GM19043 (cell line): ENCODE results near the gene PITPNC1.
"Not testable (repeated sequence)": the region's sequence is repeated elsewhere in the genome, so short reads cannot be mapped to it uniquely, and the experiment has no call there.

ENCODE experiments used
- ATAC-seq: cut with Tn5 transposase; IDR thresholded peaks from one replicate; pipeline ENCODE4 v1.9.1; 2021; ENCODE audit warnings: low read depth; ENCODE audit not compliant: unreplicated experiment

PITPNC1 gene

GRCh38 chr17:67392111-67392510 is 15.0 kb downstream of the PITPNC1 start:
- ATAC-seq: no peak

DNA sequence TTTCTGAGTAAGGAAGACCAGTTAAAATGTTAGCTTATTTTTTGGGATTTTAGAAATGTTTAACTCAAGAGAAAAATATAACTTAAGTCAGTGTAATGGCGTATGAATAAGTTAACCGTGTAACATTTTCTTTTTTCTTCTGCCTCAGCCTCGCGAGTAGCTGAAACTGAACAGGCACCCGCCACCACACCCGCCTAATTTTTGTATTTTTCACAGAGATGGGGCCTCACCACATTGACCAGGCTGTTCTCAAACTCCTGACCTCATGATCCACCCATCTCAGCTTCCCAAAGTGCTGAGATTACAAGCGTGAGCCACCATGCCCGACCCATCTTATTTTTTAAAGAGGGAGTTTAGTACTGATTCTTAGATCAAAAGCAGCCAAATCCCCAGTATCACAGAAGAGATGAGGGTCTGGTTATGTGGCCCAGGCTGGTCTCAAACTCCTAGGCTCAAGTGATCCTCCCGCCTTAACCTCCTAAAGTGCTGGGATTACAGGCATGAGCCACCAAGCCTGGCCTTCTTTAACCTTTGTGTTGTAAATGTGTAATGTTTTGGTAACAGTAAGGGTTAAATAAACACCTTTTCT is 16.8 kb downstream of the PITPNC1 start:
- no peak for ATAC-seq

- ATAC-seq: no peak
Observed at GRCh38 chr17:67399676-67400075, 22.6 kb downstream of the PITPNC1 start.

DNA sequence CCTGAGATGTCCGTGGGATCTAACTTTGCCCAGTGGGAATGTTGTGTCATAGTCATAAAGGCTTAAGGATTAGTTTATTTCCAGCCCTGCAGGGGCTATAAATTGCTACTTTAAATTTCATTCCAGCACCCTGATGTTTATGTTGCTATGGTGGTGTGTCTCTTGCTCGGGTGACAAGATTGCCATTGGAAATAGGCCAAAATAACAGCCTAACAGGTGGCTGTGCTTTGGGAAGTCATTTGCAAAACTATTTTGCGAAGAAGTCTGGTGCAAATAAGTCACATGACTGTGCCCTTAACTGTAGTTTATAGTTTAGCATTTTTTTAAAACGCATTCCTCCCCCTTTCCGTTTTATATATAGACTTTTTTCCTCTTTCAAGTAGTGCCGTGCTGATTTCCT is 23.1 kb downstream of the PITPNC1 start:
- ATAC-seq: no peak

- ATAC-seq: no peak
Observed at GRCh38 chr17:67401106-67401505, 24.0 kb downstream of the PITPNC1 start.

GRCh38 chr17:67401598-67402504 is 24.8 kb downstream of the PITPNC1 start:
- no peak for ATAC-seq

DNA sequence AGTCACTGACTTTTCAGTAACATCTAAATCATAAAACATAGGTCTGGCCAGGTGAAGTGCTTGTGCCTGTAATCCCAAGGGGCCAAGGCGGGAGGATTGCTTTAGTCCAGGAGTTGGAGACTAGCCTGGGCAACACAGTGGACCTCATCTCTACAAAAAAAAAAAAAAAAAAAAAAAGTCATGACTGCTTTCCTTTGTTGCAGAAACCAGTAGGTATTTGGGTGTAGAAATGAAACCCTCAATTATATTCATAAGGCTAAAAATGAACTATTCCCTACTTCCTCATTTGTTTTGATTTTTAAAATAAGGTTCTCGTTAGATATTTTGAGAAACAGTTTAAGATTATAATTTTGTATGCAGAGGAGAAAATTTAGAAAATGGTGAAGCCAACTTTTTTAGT is 26.0 kb downstream of the PITPNC1 start:
- ATAC-seq: no peak

DNA sequence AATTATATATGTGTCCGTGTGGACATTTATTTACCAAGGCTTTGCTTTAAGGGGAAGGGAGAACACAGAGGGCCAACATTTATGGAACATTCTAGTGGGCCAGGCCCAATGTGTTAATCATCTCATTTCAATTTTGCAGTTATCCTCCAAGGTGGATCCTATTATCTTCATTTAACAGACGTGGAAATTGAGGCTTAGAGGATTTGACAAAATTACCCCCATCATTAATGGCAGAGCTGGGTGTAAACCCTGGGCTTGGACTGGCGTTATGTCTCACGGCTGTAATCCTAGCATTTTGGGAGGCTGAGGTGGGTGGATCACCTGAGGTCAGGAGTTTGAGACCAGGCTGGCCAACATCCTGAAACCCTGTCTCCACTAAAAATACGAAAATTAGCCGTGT is 26.4 kb downstream of the PITPNC1 start:
- no peak for ATAC-seq

DNA sequence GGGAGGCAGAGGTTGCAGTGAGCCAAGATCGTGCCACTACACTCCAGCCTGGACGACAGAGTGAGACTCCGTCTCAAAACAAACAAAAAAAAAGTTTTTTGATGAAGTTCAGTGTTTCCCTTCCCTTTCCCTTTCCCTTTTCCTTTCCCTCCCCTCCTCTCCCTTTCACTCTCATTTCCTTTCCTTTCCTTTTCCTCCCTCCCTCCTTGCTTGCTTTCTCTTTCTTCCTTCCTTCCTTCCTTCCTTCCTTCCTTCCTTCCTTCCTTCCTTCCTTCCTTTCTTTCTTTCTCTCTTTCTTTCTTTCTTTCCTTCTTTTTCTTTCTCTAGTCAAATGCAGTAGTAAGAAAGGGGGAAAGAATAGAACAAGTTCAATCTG is 31.4 kb downstream of the PITPNC1 start:
- ATAC-seq: not testable (repeated sequence)

- no peak for ATAC-seq
Observed at GRCh38 chr17:67411397-67411796, 34.3 kb downstream of the PITPNC1 start.

- ATAC-seq: no peak
Observed at GRCh38 chr17:67412032-67412431, 35.0 kb downstream of the PITPNC1 start.

DNA sequence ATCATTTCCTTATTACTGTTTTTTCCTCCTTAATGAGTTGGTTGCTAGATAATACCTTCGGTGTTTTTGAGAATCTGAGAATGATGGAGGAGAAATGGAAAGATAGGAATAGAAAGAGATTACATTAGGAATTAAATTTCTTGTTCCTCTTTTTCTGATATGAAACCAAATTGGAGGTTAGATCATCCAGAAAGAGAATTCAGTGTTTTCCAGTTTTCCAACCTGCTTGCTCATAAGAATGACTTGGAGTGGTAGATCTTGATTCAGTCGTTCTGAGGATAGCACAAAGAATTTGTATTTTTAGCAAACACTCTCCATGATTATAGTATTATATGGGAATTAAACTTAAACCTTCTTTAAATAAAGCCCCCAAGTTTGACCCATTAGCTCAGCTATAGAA is 35.9 kb downstream of the PITPNC1 start:
- ATAC-seq: no peak

DNA sequence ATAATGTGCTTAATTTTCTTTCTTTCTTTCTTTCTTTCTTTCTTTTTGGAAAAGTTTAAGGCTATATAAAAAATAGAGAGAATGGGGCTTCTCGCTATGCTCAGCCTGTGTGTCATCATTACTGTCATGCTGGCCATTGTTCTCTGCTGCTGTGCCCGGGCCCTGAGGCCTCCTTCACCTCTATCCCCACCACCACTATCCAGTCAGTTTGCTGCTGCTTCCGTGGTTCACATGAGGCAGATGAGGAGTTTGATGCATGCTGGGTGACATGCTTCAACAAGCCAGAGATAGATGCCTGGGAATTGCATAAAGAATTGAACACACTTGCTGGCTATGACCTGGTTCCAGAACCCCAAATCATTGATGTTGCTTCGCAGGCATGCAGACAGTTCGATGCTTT is 36.3 kb downstream of the PITPNC1 start:
- ATAC-seq: no peak

- no peak for ATAC-seq
Observed at GRCh38 chr17:67414130-67414529, 37.0 kb downstream of the PITPNC1 start.

- ATAC-seq: no peak
Observed at GRCh38 chr17:67414559-67414958, 37.5 kb downstream of the PITPNC1 start.

DNA sequence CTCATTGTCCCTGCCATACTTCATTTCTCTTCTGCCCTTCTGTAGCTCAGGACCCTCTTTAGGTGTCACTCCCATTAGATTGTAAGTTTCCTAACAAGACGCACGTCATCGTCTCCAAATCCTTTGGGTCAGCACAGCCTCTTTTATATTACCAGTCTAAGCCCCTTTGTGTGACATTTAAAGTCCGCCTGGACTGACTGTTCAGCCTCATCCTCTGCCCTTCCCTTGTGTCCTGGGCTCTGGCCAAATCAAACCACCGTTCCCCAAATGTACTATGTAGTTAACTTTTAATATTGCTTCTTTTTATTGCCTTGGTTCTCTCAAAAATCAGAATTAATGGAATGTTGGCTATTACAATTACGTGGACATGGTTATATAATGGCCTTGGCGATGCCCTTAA is 38.2 kb downstream of the PITPNC1 start:
- ATAC-seq: no peak

DNA sequence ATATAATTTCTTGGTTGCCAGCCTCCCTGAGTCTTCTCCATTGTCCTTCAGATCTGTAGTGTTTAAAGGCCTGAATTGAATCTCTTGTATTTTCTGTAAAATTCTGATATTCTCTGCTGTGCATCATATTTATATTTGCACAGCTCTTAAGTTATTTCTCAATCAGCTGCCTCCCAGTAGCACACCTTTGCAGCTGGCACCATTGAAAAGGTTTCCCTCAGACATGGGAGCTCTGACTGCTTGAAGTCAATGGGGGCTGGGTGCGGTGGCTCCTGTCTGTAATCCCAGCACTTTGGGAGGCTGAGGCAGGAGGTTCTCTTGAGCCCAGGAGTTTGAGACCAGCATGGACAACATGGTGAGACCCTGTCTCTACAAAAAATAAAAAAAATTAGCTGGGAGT is 40.4 kb downstream of the PITPNC1 start:
- no peak for ATAC-seq

DNA sequence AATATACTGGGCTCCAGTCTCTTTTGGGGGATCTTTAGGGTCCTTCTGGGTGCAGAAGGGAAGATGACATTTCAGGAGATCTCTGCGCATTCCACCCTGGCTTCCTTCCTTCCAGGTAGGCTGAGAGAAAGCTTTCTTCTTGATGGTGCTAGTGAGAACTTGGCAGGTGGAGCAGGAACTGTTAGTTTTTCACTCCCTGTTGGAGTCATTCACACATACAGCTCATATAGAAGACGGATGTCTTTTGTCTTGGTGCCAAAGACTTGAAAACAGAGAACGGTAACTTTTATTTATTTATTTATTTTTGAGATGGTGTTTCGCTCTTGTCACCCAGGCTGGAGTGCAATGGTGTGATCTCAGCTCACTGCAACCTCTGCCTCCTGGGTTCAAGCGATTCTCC is 43.9 kb downstream of the PITPNC1 start:
- ATAC-seq: no peak

DNA sequence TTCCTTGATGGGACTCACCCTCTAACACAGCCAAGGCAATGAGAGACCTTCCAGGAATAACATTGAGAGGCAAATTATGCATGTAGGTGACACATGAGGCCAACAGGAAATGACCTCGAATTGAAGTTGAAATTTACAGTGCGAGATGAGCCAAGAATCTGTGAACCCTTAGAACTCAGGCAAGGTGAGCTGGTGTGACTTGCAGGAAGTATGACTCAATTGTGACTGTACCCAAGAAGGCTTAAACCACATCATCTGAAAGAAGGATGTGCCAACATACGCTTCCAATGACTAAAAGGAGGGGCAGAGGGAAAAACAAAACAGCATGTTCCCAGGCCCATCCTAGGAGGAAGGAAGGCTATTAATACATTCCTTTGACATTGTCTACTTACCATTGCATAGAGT is 44.8 kb downstream of the PITPNC1 start:
- ATAC-seq: no peak

DNA sequence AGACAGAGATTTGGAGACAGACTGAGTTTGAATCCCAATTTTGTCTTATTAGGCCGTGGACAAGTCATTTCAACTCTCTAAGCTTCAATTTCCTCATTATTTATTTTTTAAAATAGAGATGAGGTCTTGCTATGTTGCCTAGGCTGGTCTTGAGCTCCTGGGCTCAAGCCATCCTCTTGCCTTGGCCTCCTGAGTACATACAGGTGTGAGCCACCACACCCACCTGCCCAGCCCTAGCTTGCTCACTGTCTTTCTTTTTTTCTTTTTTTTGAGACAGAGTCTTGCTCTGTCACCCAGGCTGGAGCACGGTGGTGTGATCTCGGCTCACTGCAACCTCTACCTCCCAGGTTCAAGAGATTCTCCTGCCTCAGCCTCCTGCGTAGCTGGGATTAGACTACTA is 45.2 kb downstream of the PITPNC1 start:
- ATAC-seq: not testable (repeated sequence)

DNA sequence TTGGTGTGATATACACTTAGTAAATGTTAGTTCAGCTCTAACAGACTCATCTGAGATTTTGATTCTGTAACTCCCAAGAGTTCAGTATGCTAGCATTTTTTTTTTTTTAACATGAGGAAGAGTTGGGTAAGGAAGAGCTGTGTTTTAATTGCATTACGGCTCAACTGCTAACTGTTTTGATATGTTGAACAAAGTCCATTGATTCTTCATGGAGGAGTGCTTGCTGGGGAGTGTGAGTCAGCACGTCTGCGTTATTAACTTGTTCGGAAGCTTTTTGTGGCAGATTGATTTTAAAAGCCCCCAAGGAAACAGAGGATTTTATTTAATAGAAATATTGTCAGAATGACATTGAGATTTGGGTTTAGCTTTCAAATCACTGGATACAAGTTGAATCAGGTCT is 45.8 kb downstream of the PITPNC1 start:
- ATAC-seq: no peak

DNA sequence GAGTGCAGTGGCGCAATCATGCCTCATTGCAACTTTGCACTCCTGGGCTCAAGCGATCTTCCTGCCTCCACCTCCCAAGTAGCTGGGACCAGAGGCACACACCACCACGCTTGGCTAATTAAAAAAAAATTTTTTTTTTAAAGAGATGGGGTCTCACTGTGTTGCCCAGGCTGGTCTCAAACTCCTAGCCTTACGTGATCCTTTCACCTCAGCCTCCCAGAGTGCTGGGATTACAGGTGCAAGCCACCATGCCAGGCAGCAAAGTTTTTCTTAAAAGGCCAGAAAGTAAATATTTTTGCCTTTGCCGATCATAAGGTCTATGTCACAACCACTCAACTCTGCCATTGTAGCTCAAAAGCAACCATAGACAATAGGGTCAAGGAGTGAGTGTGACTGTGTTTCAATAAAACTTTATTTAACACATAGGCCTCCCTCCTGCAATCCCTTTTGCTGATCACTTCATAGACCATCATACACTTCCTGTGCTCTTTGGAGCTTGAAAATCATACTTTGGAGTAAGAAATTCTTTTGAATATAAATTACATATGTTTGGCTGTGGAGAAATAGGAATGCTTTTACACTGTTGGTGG is 48.6 kb downstream of the PITPNC1 start:
- ATAC-seq: no peak
